ENCODE results near the gene VDAC1. TPM values are rescaled to one million over a fixed set of nuclear protein-coding genes. Genes with fewer than 3 reads are reported as not detected.

VDAC1 gene
- total RNA-seq, 2 experiments from 2014 or later: 46.8 to 50.9 TPM

DNA sequence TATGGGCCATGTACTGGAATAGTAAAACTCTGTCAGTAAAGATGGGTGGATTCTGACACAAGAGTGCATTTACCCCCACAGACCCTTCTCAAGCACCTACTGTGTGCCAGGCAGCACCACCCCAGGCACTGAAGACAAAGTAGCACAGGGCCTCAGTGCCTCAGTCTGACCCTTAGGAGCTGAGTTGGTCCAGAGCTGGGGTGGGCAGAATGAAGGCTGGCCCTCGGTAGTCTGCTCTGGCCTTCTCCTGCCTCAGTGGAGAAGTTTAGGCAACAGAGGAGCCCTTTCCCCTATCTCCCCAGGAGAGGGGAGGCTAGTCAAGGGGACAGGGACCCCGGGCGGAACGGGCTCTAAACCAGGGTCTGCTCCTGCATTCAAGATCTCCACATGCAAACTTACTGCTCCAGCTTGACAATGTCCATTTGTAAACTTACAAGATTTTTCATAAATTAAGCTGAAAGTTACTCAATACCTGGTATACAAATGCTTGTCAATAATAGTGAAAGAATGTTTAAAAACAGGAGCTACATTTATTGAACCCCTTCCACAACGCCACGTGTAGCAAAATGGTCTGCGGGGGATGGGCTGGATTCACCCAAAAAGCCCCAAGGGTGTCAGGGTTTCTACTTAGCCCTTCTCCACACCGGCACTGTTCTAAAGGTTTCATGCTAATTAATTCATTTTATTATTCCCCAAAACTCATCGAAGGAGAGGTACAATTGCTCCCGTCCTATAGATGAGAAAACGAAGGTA is 1.5 kb downstream of the VDAC1 start:
- H3K4me1 Mint-ChIP-seq (ENCODE audit: low read depth): peaks cover 60% of the 10 kb centered on the region
- Histone ChIP-seq H3K9me3 (ENCODE audit: control insufficient read depth in 1 of 2, insufficient read depth in 1 of 2, low read length in 2 of 2) (no peaks in the 10 kb centered on the region), H3K27ac (ENCODE audit: low read depth in 1 of 2, low read length in 2 of 2) (peak overlapping the region in 1 of 2 donors; percentile 55), H3K27me3 (ENCODE audit: control insufficient read depth in 1 of 2, insufficient read depth in 2 of 2, low read length in 2 of 2) (no peaks in the 10 kb centered on the region), H3K36me3 (ENCODE audit: insufficient read depth, low read length) (peaks cover 8% of the 10 kb centered on the region), H3K4me3 (ENCODE audit: low read length) (peak overlapping the region; percentile 85), H3K4me1 (ENCODE audit: insufficient read depth, low read length) (peaks cover 59% of the 10 kb centered on the region)
- DNase-seq (no peak), ATAC-seq (ENCODE audit: poor library complexity) (no peak)
- POLR2A ChIA-PET: interaction anchor here (0.7 to 3.0 kb wide), 10 partner anchors 9 to 629 kb away, joined by 3 to 22 read pairs (median 4); partner anchors contain the start of genes C5orf15, CDKN2AIPNL, SAR1B and SKP1
- TF ChIP-seq, protein P1, sequence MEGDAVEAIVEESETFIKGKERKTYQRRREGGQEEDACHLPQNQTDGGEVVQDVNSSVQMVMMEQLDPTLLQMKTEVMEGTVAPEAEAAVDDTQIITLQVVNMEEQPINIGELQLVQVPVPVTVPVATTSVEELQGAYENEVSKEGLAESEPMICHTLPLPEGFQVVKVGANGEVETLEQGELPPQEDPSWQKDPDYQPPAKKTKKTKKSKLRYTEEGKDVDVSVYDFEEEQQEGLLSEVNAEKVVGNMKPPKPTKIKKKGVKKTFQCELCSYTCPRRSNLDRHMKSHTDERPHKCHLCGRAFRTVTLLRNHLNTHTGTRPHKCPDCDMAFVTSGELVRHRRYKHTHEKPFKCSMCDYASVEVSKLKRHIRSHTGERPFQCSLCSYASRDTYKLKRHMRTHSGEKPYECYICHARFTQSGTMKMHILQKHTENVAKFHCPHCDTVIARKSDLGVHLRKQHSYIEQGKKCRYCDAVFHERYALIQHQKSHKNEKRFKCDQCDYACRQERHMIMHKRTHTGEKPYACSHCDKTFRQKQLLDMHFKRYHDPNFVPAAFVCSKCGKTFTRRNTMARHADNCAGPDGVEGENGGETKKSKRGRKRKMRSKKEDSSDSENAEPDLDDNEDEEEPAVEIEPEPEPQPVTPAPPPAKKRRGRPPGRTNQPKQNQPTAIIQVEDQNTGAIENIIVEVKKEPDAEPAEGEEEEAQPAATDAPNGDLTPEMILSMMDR (IDR thresholded peaks at IDR 0.05): no peak
- peaks cover 25% of the 10 kb centered on the region for H3K36me3 Mint-ChIP-seq (ENCODE audit: low read depth)
- intact Hi-C loops (cut with DNase I, micrococcal nuclease): loop anchor here in 1 of 2 experiments (2.0 to 10.0 kb wide), 3 partner anchors 30 to 732 kb away; partner anchors contain the start of genes CAMLG and PPP2CA
- H3K27ac Mint-ChIP-seq: peak overlapping the region; percentile 97
- peak overlapping the region; percentile 99 for H3K4me3 Mint-ChIP-seq
- H3K27me3 Mint-ChIP-seq: no peaks in the 10 kb centered on the region
- no peaks in the 10 kb centered on the region for H3K9me3 Mint-ChIP-seq
- CTCF ChIA-PET: interaction anchor here (1.2 to 1.4 kb wide), 2 partner anchors 23 kb away, joined by 4 read pairs; no protein-coding TSS in a partner anchor

DNA sequence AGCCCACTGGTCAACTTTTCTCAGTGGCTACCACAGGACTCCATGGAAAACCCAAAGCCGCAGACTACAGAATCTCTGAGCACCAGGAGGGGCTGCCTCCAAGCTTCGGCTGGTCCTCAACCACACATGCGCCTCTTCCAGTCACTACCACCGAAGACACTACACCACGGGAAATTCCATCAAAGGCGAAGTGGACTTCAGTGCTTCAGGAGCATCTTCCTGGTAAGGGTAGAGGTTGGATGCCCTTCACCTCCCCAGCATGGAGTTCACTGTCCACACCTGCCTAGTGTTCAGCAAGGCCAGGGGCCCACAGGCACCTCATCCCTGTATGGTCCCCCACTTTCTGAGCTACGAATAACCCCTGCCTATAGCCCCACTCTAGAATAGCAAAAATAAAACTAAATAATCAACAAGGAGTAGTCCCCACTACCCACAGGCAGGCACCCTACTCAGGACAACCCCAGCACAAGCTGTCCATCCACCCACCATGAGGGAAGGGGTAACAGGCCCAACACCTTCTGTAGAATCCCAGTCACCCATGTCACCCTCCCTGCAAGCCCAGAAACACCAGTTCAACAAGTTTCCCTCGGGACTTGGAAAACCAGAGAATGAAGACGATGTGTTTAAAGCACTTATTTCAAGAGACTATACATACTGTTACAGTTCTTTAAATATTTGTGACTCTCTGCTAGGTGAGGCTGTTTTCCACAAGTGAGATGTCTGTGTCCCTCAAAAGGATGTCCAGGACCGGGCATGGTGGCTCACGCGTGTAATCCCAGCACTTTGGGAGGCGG is 2.6 kb downstream of the VDAC1 start:
- no peaks in the 10 kb centered on the region for H3K9me3 Mint-ChIP-seq
- intact Hi-C loops (cut with DNase I, micrococcal nuclease): loop anchor here in 1 of 2 experiments (2.0 to 10.0 kb wide), 3 partner anchors 29 to 733 kb away; partner anchors contain the start of genes CAMLG and PPP2CA
- no peaks in the 10 kb centered on the region for H3K27me3 ChIP-seq (ENCODE audit: control insufficient read depth in 1 of 2, insufficient read depth in 2 of 2, low read length in 2 of 2)
- H3K27ac ChIP-seq (ENCODE audit: low read depth in 1 of 2, low read length in 2 of 2): no peak overlapping the region
- peaks cover 8% of the 10 kb centered on the region for H3K36me3 ChIP-seq (ENCODE audit: insufficient read depth, low read length)
- H3K4me3 ChIP-seq (ENCODE audit: low read length): no peak overlapping the region
- TF ChIP-seq, protein P1 (IDR thresholded peaks at IDR 0.05): no peak
- H3K4me1 Mint-ChIP-seq (ENCODE audit: low read depth): peaks cover 65% of the 10 kb centered on the region
- peaks cover 59% of the 10 kb centered on the region for H3K4me1 ChIP-seq (ENCODE audit: insufficient read depth, low read length)
- ChIA-PET POLR2A (no interaction called here), CTCF (no interaction called here)
- DNase-seq (no peak), ATAC-seq (ENCODE audit: poor library complexity) (no peak)
- H3K27me3 Mint-ChIP-seq: no peaks in the 10 kb centered on the region
- no peaks in the 10 kb centered on the region for H3K9me3 ChIP-seq (ENCODE audit: control insufficient read depth in 1 of 2, insufficient read depth in 1 of 2, low read length in 2 of 2)
- peaks cover 25% of the 10 kb centered on the region for H3K36me3 Mint-ChIP-seq (ENCODE audit: low read depth)
- H3K4me3 Mint-ChIP-seq: peak overlapping the region; percentile 99
- peak overlapping the region; percentile 97 for H3K27ac Mint-ChIP-seq

DNA sequence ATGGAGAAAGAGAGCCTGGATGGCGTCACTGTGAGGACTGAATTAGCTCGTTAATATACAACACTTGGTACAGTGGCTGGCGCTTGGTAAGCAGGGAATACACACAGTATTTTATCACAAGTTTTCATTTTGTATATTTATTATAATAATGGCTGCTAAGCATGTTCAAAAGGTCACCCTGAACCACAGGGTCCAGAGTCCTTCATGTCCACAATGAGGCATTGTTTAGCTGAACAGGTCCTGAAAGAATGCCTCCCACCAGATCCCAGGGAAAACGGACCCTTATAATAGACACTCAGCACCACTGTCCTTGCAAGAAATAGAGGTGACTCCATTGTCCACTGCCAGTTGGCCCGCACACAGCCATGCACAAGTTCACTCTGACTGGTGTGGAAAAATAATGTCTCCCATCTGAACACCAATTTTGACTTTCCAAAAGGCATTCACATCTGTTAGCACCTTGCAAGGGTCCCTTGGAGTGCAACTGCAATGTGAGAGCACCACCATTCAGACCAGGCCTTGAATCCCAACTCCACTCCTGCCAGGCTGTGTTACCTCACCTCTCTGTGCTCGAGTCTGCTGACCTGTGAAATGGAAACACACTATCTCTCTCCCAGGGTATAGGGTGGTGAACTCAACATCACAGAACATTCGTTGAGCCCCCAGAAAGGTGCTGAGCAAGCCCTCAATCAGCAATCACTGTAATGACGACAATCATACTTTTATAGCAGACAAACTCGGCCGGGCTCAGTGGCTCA is 3.9 kb downstream of the VDAC1 start:
- intact Hi-C loops (cut with DNase I, micrococcal nuclease): loop anchor here in 1 of 2 experiments (5.0 to 10.0 kb wide), 2 partner anchors 226 to 734 kb away; partner anchors contain the start of genes CAMLG and PPP2CA
- Histone ChIP-seq H3K9me3 (ENCODE audit: control insufficient read depth in 1 of 2, insufficient read depth in 1 of 2, low read length in 2 of 2) (no peaks in the 10 kb centered on the region), H3K4me3 (ENCODE audit: low read length) (no peak overlapping the region), H3K27ac (ENCODE audit: low read depth in 1 of 2, low read length in 2 of 2) (no peak overlapping the region), H3K27me3 (ENCODE audit: control insufficient read depth in 1 of 2, insufficient read depth in 2 of 2, low read length in 2 of 2) (no peaks in the 10 kb centered on the region), H3K4me1 (ENCODE audit: insufficient read depth, low read length) (peaks cover 66% of the 10 kb centered on the region), H3K36me3 (ENCODE audit: insufficient read depth, low read length) (peaks cover 8% of the 10 kb centered on the region)
- ChIA-PET CTCF (no interaction called here), POLR2A (interaction anchor here (0.6 kb wide), 1 partner anchor 758 kb away, joined by 3 read pairs; the partner anchor contains the start of gene DDX46)
- ATAC-seq (ENCODE audit: poor library complexity) (no peak), DNase-seq (no peak)
- no peaks in the 10 kb centered on the region for H3K27me3 Mint-ChIP-seq
- H3K36me3 Mint-ChIP-seq (ENCODE audit: low read depth): peaks cover 25% of the 10 kb centered on the region
- H3K27ac Mint-ChIP-seq: no peak overlapping the region
- peak overlapping the region; percentile 9 for H3K4me3 Mint-ChIP-seq
- peaks cover 72% of the 10 kb centered on the region for H3K4me1 Mint-ChIP-seq (ENCODE audit: low read depth)
- no peaks in the 10 kb centered on the region for H3K9me3 Mint-ChIP-seq
- TF ChIP-seq, protein P1 (IDR thresholded peaks at IDR 0.05): no peak
